HG02623 (cell line): ENCODE results near the gene ALG12.

ENCODE experiments used
- ATAC-seq: cut with Tn5 transposase; IDR thresholded peaks from one replicate; pipeline ENCODE4 v1.9.1; 2021; ENCODE audit warnings: moderate library complexity; ENCODE audit not compliant: unreplicated experiment

The ALG12 gene

DNA sequence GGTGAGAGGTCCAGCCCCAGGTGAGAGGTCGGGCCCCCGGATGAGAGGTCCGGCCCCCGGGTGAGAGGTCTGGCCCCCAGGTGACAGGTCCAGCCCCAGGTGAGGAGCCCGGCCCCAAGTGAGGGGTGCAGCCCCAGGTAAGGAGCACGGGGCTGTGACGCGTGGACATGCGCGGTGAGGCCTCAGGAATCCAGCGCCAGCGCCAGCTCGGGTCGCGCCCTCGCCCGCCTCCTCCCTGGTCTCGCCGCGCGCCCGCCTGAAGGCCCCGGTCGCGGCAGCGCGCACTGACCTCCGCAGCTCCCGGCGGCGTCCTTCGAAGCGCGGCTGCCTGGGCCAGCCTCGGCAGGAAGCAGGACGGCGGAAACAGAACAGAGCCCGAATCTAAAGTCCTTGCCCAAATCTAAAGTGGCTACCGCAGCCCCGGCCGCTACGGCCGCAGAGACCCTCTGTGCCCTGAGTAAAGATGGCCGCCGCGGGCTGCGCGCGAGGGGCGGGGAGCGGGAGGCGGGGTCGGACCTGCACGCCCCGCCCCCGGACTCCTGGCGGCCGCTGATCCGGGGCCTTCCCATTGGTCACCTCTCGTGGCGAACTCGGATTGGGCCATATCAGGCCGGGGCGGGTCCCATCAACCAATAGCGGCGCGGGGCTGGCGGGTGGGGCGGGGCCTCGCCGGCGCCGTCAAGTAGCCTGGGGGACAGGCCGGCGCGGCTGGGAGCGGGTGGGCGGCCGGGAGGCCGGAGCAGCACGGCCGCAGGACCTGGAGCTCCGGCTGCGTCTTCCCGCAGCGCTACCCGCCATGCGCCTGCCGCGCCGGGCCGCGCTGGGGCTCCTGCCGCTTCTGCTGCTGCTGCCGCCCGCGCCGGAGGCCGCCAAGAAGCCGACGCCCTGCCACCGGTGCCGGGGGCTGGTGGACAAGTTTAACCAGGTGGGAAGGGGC lies at the start of gene ALG12, which contains the start of gene CRELD2:
Gene ALG12 (minus strand): TSS at position 465 of the 937 bp plus-strand sequence. CDS start 4,673 bp downstream, outside the sequence.
Gene CRELD2 (plus strand): TSS at position 661 of the 937 bp plus-strand sequence. CDS start 136 bp downstream, at position 797.
- ATAC-seq, result peak; percentile 89

DNA sequence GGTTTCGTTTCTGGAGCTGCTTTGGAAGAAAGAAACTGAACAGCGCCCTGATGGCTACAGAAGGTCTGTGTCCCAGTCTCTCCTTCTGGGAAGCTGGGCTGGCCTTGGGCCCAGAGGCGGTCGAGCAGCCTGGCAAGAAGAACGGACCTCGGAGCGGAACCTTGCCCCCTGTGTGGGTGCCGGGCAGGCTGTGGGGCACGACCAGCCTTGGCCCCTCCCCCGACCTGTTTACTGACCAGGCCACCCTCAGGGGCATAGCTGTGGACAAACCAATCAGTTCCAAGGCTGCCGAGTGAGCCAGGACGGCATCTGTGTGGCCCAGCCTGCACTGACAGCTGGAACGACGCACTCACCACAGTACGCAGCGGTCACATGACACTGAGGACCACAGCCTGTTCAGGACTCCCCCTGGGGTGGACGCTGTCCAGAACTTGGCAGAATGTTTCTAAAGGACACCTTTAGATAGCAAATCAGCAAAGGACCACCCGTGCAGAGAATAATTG lies 49.5 kb upstream of the ALG12 start:
- ATAC-seq, result no peak

DNA sequence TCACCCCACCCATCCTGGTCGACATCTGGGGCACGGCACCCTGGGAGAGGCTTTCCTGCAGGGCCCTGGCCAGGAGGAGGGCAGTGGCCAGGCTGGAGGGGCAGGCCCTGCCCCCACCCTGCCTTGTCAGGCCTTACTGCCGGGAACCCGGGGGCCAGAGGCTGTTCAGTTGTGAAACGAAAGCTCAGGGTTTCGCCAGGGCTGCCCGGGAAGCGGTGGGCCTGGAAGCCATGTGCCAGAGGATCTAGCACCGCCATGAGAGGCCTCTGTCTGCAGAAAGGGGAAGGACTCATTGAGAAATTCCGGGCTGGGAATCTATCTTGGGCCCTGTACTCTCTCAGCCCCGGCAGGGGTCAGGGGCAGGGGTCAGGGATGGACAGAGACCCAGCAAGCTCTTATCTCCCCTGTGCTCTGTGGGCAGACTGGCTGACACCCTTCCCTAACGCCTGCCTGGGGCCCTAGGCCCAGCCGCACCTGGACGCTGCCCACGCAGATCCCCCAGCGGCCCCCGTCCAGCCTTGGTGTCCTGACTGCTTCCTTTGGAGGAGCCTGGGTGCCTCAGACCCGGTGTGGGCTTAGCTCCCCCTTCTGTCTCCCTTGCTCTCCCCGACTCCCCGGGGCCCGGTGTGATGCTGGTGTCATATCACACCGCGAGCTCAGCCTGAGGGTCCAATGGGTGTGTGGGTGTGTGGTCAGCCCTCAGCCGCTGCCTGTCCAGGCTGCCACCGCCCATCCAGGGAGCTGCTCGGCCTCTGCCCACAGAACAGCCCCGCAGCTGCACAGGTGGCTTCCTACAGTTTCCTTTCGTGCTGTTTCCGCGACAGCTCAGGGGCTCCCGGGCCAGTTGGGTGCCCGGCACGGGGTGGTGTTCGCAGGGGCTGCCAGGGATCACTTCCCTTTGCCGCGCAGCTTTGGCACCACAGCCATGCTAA lies 48.8 kb upstream of the ALG12 start:
- ATAC-seq, result no peak

DNA sequence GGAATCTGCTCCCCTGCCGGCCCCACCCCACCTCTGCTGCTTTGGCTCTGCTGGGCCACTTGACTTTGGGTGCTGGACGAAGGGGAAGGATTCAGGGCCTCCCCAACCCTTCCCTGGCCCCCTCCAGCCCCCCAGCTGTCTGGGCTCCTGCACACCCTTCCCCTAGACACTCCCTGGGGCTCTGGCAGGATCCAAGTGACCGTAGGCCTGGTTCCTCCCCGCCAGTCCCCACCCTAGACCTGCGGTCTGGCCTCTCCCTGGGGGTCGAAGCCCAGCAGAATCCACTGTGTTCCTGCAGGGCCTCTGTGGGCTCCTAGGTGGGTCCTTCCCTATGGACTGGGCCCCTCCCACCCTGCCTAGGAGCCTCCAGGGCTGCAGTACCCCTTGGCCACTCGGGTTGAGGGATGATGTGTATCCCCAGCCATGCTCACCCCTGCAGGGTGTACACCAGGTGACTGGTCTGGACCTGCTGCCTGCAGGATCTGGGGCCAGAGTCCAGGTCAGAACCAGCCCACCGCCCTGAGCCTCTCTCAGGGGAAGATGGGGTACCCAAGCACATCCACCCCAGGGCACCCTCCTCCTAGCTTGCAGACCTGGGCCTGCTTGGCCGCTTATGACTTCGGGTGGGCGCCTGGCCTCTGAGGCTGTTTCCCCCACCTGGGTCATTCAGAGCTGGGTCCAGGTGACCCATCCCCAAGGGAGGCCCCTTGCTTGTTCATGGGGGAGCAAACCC lies 48.0 kb upstream of the ALG12 start:
- ATAC-seq, result no peak

DNA sequence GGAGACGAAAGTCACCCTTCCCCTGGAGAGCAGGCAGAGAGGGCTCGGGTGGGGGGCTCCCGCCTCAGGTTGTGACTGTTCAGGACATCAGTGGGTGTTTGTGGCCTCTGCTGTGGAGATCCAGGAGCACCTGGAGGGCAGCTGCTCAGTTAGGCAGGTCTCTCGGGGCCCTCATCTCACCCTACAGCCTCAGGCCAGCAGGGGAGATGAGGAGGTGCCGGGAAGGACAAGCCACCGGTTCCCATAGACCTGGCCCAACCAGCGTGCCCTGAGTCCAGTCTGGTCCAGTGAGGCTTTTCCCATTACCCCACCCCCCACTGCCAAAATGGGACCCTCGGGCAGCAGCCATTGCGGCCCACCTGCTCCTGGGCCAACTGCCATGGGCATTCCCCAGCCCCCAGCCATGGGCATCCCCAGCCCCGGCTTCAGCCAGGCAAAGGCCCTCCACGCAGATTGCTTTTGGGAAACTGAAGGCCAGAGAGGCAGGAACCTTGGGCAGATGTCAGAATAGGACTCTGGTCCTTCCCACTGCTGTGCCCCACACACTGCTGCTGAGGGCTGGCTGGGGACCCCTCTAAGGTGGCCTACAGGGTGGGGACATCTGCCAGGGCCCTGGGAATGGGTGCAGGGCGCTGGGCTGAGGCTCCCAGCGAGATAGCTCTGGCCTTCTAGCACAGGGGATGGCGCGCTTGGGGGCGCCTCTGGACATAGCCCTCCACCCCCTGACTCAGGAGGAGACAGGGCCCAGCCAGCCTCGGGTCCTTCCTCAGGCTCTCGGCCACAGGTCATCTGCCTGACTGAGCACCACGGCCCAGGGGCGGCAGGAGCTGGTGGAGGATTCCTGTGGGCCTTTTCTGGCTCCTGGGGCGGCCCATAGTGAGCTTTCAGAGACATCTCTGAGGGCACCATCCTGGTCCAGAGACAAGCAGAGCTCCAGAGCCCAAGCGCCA lies 47.1 kb upstream of the ALG12 start:
- no peak for ATAC-seq

DNA sequence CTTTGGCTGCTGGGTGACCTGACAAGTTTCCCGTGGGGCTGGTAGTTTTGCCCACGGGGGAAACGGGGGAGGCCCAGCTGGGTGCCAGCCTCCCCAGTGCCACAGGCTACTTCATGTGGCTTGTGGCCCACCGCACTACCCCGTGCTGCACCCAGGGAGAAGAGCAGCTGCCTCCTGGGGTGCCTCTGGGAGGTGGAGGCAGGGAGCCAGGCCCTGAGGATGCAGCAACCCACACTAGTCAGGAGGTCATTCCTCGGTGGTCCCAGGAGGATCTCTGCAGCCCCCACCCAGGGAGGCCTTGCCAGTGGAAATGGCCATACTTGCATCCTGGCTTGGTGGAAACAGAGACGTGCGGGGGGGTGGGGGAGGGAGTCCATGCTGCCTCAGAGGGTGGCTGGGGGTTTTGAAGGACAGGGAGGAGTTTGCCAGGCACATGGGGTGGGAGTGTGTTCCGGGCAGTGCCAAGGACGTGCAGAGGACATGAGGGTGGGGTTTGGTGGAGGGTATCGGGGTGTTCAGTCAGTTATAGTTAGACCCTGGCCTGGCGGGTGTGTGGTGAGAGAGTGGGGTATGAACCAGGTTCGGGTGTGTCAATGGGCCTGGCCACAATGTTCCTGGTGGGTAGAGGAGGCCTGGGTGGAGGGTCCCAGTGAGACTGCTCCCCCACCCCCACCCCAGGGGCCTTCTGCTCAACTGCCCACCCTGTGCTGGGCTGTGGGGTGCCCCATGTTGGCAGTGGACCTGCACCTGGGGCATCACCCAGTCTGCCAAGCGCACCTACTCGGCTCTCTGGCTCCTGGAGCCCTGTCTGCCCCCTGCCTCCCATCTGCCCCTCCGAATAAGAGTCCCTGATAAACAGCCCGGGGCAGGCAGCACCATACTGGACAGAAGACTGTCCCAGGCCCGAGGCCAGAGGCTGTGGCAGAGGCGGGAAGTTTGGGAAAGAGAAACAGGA lies 46.2 kb upstream of the ALG12 start:
- ATAC-seq, result no peak

DNA sequence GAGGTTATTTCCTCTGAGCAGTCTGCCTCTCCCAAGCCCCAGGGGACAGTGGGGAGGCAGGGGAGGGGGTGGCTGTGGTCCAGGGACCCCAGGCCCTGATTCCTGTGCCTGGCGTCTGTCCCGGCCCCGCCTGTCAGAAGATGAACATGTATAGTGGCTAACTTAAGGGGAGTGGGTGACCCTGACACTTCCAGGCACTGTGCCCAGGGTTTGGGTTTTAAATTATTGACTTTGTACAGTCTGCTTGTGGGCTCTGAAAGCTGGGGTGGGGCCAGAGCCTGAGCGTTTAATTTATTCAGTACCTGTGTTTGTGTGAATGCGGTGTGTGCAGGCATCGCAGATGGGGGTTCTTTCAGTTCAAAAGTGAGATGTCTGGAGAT lies 45.4 kb upstream of the ALG12 start:
- ATAC-seq, result no peak

DNA sequence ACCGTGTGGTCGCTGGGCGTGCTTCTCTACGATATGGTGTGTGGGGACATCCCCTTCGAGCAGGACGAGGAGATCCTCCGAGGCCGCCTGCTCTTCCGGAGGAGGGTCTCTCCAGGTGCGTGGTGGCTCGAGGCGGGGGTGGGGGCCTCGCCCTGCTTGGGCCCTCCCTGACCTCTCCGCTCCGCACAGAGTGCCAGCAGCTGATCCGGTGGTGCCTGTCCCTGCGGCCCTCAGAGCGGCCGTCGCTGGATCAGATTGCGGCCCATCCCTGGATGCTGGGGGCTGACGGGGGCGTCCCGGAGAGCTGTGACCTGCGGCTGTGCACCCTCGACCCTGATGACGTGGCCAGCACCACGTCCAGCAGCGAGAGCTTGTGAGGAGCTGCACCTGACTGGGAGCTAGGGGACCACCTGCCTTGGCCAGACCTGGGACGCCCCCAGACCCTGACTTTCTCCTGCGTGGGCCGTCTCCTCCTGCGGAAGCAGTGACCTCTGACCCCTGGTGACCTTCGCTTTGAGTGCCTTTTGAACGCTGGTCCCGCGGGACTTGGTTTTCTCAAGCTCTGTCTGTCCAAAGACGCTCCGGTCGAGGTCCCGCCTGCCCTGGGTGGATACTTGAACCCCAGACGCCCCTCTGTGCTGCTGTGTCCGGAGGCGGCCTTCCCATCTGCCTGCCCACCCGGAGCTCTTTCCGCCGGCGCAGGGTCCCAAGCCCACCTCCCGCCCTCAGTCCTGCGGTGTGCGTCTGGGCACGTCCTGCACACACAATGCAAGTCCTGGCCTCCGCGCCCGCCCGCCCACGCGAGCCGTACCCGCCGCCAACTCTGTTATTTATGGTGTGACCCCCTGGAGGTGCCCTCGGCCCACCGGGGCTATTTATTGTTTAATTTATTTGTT lies 44.8 kb upstream of the ALG12 start:
- ATAC-seq, result no peak

DNA sequence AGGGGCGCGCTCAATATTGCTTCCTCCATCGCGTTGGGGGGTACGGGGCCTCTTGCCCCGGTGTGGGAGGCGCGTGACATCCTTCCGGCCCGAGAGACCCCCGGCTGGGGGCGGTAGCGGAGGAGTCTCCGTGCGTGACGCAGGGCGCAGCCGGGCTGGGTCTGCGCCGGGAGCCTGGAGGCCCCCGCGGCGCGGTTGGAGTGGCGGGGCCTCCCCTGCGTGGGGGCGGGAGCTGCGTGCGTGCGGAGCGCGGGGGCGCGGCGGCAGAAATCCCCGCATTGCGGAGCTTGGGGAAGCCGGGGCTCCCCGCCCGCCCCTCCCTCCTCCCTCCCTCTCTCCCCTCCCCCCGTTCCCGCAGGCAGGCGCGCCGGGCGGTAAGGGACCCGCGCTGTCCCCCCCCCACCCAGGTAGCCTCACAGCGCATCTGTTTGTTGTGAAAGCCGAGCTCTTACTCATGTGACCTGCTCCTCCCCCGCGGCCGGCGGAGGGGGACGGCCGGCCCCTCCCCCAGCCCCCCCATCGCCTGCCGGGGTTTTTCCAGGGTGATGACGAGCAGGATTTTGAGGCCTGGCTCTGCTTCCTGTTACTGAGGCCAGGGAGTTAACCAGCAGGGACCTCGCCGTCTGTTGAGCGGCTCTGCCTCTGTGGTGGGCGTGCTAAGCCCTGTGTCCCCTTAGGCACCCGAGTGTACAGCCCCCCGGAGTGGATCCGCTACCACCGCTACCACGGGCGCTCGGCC lies 43.9 kb upstream of the ALG12 start:
- ATAC-seq, result no peak

DNA sequence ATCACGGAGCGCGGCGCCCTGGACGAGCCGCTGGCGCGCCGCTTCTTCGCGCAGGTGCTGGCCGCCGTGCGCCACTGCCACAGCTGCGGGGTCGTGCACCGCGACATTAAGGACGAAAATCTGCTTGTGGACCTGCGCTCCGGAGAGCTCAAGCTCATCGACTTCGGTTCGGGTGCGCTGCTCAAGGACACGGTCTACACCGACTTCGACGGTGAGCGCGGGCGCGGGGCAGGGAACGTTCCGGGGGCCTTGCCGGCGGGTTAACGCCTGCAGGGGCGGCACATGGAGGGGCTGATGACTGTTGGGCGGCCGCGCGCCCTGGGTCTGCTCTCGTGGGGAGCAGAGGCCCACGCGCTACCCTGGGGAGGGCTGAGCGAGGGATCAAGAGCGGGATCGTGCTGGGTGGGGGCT lies 43.4 kb upstream of the ALG12 start:
- no peak for ATAC-seq

DNA sequence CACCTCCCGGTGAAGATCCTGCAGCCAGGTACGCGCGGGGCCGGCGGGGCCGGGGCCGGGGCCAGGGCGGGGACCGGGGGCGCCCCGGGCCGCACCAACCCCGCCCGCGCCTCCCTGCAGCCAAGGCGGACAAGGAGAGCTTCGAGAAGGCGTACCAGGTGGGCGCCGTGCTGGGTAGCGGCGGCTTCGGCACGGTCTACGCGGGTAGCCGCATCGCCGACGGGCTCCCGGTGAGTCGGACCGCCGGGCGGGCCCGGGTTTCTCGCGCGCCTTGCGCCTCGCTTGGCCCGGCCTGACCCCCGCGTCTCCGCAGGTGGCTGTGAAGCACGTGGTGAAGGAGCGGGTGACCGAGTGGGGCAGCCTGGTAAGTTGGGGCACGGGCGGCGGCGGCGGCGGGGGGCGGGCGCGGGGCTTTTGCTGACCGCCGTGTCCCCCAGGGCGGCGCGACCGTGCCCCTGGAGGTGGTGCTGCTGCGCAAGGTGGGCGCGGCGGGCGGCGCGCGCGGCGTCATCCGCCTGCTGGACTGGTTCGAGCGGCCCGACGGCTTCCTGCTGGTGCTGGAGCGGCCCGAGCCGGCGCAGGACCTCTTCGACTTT lies 42.9 kb upstream of the ALG12 start:
- no peak for ATAC-seq

DNA sequence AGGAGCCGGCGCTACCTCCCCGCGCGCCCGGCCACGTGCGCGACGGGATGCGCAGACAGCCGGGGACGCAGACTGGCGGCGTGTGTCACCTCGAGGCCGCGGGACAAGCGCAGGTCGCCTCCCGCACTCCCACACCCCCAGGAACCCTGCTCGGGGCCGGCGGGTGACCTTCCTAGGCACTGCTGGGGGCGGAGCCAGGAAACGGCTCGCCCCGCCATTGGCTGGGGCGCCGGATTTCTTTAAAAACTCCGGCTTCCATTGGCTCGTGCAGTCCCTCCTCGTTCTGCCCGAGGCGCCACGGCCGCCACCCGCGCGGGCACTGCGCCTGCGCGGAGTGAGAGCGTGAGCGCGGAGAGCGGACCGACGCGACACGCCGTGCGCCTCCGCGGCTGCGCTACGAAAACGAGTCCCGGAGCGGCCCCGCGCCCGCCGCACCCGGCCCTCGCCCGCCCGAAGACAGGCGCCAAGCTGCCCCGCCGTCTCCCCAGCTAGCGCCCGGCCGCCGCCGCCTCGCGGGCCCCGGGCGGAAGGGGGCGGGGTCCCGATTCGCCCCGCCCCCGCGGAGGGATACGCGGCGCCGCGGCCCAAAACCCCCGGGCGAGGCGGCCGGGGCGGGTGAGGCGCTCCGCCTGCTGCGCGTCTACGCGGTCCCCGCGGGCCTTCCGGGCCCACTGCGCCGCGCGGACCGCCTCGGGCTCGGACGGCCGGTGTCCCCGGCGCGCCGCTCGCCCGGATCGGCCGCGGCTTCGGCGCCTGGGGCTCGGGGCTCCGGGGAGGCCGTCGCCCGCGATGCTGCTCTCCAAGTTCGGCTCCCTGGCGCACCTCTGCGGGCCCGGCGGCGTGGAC lies 42.1 kb upstream of the ALG12 start, which contains the start of gene PIM3:
Gene PIM3 (plus strand): TSS at position 614 of the 846 bp plus-strand sequence. CDS start 176 bp downstream, at position 790.
- ATAC-seq, result peak; percentile 56

DNA sequence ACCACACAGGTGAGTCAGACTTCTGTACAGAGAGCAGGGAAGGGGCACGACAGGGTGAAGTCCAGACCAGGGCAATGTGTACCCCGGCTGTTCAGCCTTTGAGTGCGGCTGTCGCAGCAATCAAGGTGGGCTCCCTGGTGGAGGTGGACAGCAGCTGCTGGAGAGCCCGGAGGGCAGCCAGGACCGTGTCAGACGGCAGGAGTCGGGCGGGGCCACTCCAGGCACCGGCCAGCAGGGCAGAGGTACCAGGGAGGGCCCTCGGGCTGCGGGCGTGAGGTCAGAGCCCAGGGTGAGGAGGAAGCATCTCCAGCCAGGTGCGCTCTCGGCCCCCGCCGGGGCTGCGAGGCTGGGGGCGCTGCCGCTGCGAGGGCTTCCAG lies 41.5 kb upstream of the ALG12 start:
- peak; percentile 4 for ATAC-seq

DNA sequence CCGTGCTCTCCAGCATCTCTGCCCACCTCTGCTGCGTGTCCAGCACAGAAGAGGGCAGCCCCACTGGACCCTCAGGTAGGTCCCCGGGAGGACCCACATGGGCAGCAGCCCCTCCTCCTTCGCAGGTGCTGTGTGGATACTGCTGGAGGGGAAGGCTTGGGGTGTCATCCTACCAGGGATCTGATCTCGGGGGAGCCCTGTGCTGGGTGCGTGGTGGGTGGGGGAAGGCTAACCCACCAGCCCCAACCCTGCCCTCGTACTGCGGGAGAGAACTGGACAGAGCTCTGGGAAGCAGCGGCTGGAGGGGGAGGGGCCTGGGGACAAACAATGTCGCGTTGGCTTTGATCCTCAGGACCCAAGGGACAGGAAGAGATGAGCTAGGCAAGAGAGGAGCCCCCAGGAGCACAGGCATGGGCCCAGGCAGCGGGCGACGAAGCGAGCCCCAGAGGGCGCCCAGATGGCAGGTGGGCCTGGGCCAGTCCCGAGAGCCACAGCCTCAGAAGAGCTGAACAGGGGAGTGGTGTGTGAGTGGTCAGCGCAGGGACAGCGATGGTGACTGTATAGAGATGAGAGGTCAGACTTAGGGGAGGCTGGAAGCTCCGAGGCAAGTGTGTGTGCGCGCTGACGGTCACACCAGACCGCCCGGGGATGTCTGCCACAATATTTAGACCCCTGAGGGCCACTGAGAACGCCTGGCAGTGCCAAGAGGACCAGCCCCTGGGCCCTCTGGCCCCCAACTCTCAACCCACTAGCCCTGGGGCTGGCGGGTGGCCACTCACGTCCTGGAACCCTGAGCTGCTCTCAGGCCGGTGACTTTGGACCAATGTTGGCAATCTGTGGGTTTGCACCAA lies 40.9 kb upstream of the ALG12 start:
- ATAC-seq, result no peak
